ENCODE measurements around the gene SLC25A33.

GRCh38 chr1:9603307-9603706 lies 64.0 kb downstream of the SLC25A33 start:
- TF ChIP-seq CTCF (optimal IDR thresholded peaks at IDR 0.05 in 1 of 3, IDR thresholded peaks at IDR 0.05 in 1 of 3, conservative IDR thresholded peaks at IDR 0.05 in 1 of 3; ENCODE audit: extremely low read depth in 1 of 3, insufficient read depth in 2 of 3, low read length in 3 of 3) (no peak), EZH2 (IDR thresholded peaks at IDR 0.05; ENCODE audit: low read length) (no peak)
